A549 (cell line): Measurements from ENCODE around the gene CYGB. TPM values are rescaled to one million over a fixed set of nuclear protein-coding genes. Genes with fewer than 3 reads are reported as not detected.

ENCODE experiments used
- ATAC-seq, 2 experiments: fragments of 200-7000 bp in 1 of 2; fragments of >200 bp in 1 of 2; cut with Nextera tagmentation in 1 of 2; cut with Tn5 transposase in 1 of 2; 3 replicates each; pipeline versions ENCODE4 v1.8.0 to v1.9.1; 2018 to 2020; ENCODE audit warnings: mild to moderate bottlenecking in 1 of 2, moderate library complexity in 1 of 2
- CTCF ChIA-PET: fragments of 300-600 bp; sonication (Branson Sonifier 250); formaldehyde crosslinking; extraction: SDS; loops from one replicate; lab custom pipeline; 2021; ENCODE audit warnings: antibody characterized with exemption, inconsistent platforms; lab: Yijun Ruan, JAX
- POLR2A ChIA-PET: fragments of 350-600 bp; formaldehyde crosslinking; extraction: SDS; loops from one replicate; lab custom pipeline; 2021; ENCODE audit warnings: antibody characterized with exemption, inconsistent platforms; lab: Yijun Ruan, JAX
- DNase-seq, 2 experiments: peaks; one replicate each; pipeline versions ENCODE4 v3.0.0 to v3.0.0-alpha.2; 2011 to 2016; ENCODE audit warnings: low read depth in 1 of 2, low spot score in 1 of 2
- FAIRE-seq: peaks from 2 replicates; lab custom pipeline; 2011; peaks lifted over from hg19 to GRCh38; lab: Jason Lieb, UNC
- H3K27ac ChIP-seq, 2 experiments: fragments of >200 bp; sonication (Bioruptor Twin); formaldehyde crosslinking; 3 replicates each; pipeline ENCODE4 v1.5.1; 2016 to 2017
- H3K4me1 ChIP-seq: fragments of >200 bp; sonication (Bioruptor Twin); formaldehyde crosslinking; 3 replicates; pipeline ENCODE4 v1.6.1; 2016
- H3K4me2 ChIP-seq: fragments of >200 bp; sonication (Bioruptor Twin); formaldehyde crosslinking; 3 replicates; pipeline ENCODE4 v1.6.1; 2016
- H3K4me3 ChIP-seq: fragments of >200 bp; sonication (Bioruptor Twin); formaldehyde crosslinking; 3 replicates; pipeline ENCODE4 v1.5.1; 2016
- H3K9me3 ChIP-seq: fragments of >200 bp; sonication (Bioruptor Twin); formaldehyde crosslinking; 3 replicates; pipeline ENCODE4 v1.6.1; 2016
- CHD2 ChIP-seq: fragments of 150-350 bp; IDR thresholded peaks from 2 replicates; pipeline ENCODE4 v1.6.1; 2014; ENCODE audit warnings: low read length; ENCODE audit not compliant: partially characterized antibody
- CHD4 ChIP-seq: fragments of 200-600 bp; sonication (generic); IDR thresholded peaks from 2 replicates; pipeline ENCODE4 v1.6.1; 2016; ENCODE audit warnings: antibody characterized with exemption, mild to moderate bottlenecking, borderline replicate concordance
- EHMT2 ChIP-seq: fragments of 200-600 bp; sonication (generic); IDR thresholded peaks from 2 replicates; pipeline ENCODE4 v1.6.1; 2016; ENCODE audit warnings: antibody characterized with exemption, low read depth, mild to moderate bottlenecking, moderate library complexity
- FOXS1 ChIP-seq: fragments of 250-450 bp; sonication (Bioruptor Pico); IDR thresholded peaks from 2 replicates; pipeline ENCODE4 v1.5.0; 2020; ENCODE audit warnings: mild to moderate bottlenecking, moderate library complexity
- JUN ChIP-seq, 2 experiments: fragments of >200 bp; sonication (Bioruptor Twin); formaldehyde crosslinking; IDR thresholded peaks; 2 replicates in 1 of 2; 3 replicates in 1 of 2; pipeline ENCODE4 v1.6.1; 2016 to 2017
- KDM1A ChIP-seq: fragments of 200-600 bp; sonication (generic); IDR thresholded peaks from 2 replicates; pipeline ENCODE4 v1.6.1; 2016; ENCODE audit warnings: low read depth, mild to moderate bottlenecking
- MYC ChIP-seq: IDR thresholded peaks from 2 replicates; pipeline ENCODE4 v1.6.1; 2012; ENCODE audit warnings: mild to moderate bottlenecking, inconsistent platforms, low read length, improper control_type of control experiment, borderline replicate concordance
- NPAS2 ChIP-seq: fragments of 250-450 bp; sonication (Bioruptor Pico); IDR thresholded peaks from 2 replicates; pipeline ENCODE4 v1.8.0; 2022; ENCODE audit warnings: mild to moderate bottlenecking, moderate library complexity, borderline replicate concordance
- POLR2AphosphoS2 ChIP-seq: conservative IDR thresholded peaks from 2 replicates; pipeline ENCODE4 v1.6.1; 2012; ENCODE audit warnings: low read length, improper control_type of control experiment, inconsistent platforms
- RARB ChIP-seq: fragments of 250-450 bp; sonication (Bioruptor Pico); IDR thresholded peaks from 2 replicates; pipeline ENCODE4 v1.8.0; 2021; ENCODE audit warnings: mild to moderate bottlenecking, moderate library complexity
- RFX5 ChIP-seq: fragments of 450-650 bp; IDR thresholded peaks from 2 replicates; pipeline ENCODE4 v1.7.1; 2014; ENCODE audit warnings: antibody characterized with exemption, mild to moderate bottlenecking, moderate library complexity
- SMC3 ChIP-seq: fragments of >200 bp; sonication (Bioruptor Twin); formaldehyde crosslinking; IDR thresholded peaks from 3 replicates; pipeline ENCODE4 v1.6.1; 2018; ENCODE audit warnings: inconsistent platforms
- SREBF2 ChIP-seq: fragments of 450-650 bp; IDR thresholded peaks from 2 replicates; pipeline ENCODE4 v1.6.1; 2014; ENCODE audit warnings: mild to moderate bottlenecking, moderate library complexity
- ZNF302 ChIP-seq: fragments of 250-450 bp; sonication (Bioruptor Pico); IDR thresholded peaks from 2 replicates; pipeline ENCODE4 v1.9.0; 2021; ENCODE audit warnings: inconsistent platforms, mild to moderate bottlenecking, moderate library complexity
- WGBS: methylation state at CpG from one replicate; pipeline ENCODE4 v1.1.6; 2017; ENCODE audit errors: missing lambda C conversion rate; 5-methylcytosine and 5-hydroxymethylcytosine counted together
- polyA minus RNA-seq: library from RNA; depleted of rRNA, polyadenylated mRNA; stranded (reverse); fragments of >200 nt; gene quantifications from 2 replicates; pipeline ENCODE4 v1.2.3, GENCODE V29; 2011; rRNA and poly(A)+ RNA removed
- polyA plus RNA-seq, 4 experiments: library from polyadenylated mRNA; depleted of rRNA in 3 of 4; stranded (reverse); fragments of >200 nt; fragmentation: RNase III in 1 of 4; extraction: RNeasy Plus Mini Kit Qiagen cat#74134 plus additional on column Dnase treatment in 1 of 4; gene quantifications; 2 replicates in 3 of 4; 3 replicates in 1 of 4; pipeline ENCODE4 v1.2.3, GENCODE V29; 2011 to 2017
- TF ChIP-seq, protein P1 (sequence below): fragments of 450-650 bp; IDR thresholded peaks from 2 replicates; pipeline ENCODE4 v1.6.1; 2014; ENCODE audit warnings: antibody characterized with exemption
- TF ChIP-seq, protein P2 (sequence below): fragments of >200 bp; sonication (Bioruptor Twin); formaldehyde crosslinking; IDR thresholded peaks from 3 replicates; pipeline ENCODE4 v1.6.1; 2016

Gene CYGB
- 1.1 and 1.2 TPM in 2 replicates for polyA plus RNA-seq (2011; rRNA removed)
- 0.56 and 1.0 TPM in 2 replicates for polyA plus RNA-seq (2012; cell fraction: cytosol; rRNA removed)
- 0.54 and 0.76 TPM in 2 replicates for polyA plus RNA-seq (2012; cell fraction: nucleus; rRNA removed)
- 1.1 to 2.0 TPM (median 1.3 TPM) in 3 replicates for polyA plus RNA-seq (2017; fragmentation: RNase III; extraction: RNeasy Plus Mini Kit Qiagen cat#74134 plus additional on column Dnase treatment)
- polyA minus RNA-seq: 1.4 and 2.2 TPM in 2 replicates

DNA sequence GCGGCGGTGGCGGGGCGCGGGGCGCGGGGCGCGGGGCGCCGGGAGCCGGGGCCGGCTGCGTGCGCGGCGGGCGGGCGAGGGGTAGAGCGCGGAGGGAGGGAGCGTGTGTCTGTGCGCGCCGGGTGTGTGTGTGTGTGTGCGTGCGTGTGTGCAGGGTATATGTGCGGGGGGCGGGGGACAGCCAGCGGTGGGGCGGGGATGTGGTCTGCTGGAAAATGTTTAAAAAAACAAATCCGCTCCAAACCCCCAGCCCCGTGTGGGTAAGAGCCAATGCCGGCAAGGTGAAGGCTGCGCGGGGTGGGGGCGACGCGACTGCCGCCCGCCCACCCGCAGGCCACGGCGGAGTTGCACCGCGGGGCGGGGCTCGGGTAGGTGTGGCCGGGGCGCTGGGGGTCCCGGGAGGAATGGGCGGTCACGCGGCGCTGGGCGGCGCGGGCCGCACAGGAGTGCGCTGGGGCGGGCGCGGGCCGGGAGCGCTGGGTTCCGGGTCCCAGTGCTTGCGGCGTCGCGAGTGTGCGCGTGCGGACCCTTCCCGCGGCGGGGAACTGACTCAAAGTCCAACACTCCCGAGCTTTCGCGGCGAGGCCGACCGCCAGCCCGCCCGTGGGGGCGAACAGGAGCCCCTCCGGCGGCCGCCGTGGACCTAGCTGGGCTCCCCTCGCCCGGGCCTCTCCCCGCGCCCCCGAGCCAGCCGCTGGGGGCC is at the start of gene CYGB:
TSS of gene CYGB (minus strand) at position 132 of the 703 bp plus-strand sequence. CDS start 167 bp downstream, outside the sequence.
- Histone ChIP-seq H3K4me2 (peak within 1 kb of the TSS; percentile 92), H3K27ac (peak within 1 kb of the TSS; percentile 44 to 68; a peak in 4 of 6 replicates), H3K9me3 (no peaks in the 10 kb centered on the region), H3K4me1 (peaks cover 13% of the 10 kb centered on the region), H3K4me3 (peak within 1 kb of the TSS; percentile 44)
- POLR2A ChIA-PET: interaction anchor here (2.2 kb wide), 1 partner anchor 20 kb away, joined by 8 read pairs; no protein-coding TSS in a partner anchor
- no peak for DNase-seq
- no peak for TF ChIP-seq NPAS2 (CRISPR knock-in tag)
- TF ChIP-seq CHD2: no peak
- TF ChIP-seq ZNF302 (CRISPR knock-in tag): no peak
- no peak for TF ChIP-seq RARB (CRISPR knock-in tag)
- TF ChIP-seq, protein P1, sequence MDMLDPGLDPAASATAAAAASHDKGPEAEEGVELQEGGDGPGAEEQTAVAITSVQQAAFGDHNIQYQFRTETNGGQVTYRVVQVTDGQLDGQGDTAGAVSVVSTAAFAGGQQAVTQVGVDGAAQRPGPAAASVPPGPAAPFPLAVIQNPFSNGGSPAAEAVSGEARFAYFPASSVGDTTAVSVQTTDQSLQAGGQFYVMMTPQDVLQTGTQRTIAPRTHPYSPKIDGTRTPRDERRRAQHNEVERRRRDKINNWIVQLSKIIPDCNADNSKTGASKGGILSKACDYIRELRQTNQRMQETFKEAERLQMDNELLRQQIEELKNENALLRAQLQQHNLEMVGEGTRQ: no peak
- no peak for TF ChIP-seq SMC3
- TF ChIP-seq KDM1A: no peak
- no peak for TF ChIP-seq MYC
- TF ChIP-seq CHD4: no peak
- TF ChIP-seq, protein P2, sequence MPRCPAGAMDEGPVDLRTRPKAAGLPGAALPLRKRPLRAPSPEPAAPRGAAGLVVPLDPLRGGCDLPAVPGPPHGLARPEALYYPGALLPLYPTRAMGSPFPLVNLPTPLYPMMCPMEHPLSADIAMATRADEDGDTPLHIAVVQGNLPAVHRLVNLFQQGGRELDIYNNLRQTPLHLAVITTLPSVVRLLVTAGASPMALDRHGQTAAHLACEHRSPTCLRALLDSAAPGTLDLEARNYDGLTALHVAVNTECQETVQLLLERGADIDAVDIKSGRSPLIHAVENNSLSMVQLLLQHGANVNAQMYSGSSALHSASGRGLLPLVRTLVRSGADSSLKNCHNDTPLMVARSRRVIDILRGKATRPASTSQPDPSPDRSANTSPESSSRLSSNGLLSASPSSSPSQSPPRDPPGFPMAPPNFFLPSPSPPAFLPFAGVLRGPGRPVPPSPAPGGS: no peak
- FAIRE-seq: no peak
- ATAC-seq: no peak
- CTCF ChIA-PET: interaction anchor here (0.5 to 17.7 kb wide), 8 partner anchors 8 to 130 kb away, joined by 3 to 362 read pairs (median 3); no protein-coding TSS in a partner anchor
- WGBS: 46% methylated on average over 35 of the region's 95 CpGs

DNA sequence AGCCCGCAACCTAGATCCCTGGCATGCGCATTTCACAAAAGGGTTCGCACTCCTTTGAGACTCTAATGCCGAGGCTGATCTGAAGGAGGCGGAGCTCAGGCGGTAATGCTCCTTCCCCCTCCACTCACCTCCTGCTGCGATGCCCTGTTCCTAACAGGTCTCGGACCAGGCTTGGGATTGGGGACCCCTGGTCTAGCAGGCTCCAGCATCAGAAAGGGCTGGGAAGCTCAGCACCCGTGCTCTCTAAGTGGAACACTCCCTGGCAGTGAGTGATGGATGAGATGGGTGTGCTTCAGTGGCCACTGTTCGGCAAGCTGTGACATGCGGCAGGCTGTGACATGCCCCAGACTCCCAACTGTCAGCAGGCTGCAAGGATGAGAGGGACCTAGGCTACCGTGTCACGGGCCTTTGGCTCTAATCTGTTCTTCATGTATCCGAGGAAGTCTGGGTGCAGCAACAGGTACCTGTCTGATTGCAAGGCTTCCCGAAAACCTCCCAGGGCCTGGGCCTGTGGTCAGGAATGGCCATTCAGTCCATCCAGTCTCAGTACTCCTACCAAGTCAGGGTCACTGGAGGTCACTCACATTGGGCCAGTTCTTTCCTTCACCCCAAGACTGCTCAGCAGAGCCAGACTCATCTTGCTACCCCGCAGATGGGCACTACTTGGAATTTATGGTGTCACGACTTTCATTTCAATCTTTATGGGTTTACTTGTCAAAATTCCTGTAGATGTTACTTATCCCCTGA is 49.4 kb upstream of the CYGB start:
- FAIRE-seq (no peak), DNase-seq (no peak), ATAC-seq (no peak)
- ChIA-PET CTCF (interaction anchor here (1.0 to 7.0 kb wide), 22 partner anchors 7 to 132 kb away, joined by 3 to 50 read pairs (median 7); no protein-coding TSS in a partner anchor), POLR2A (interaction anchor here (0.6 to 2.0 kb wide), 2 partner anchors 85 to 196 kb away, joined by 3 to 6 read pairs; no protein-coding TSS in a partner anchor)
- no peak overlapping the region for H3K4me2 ChIP-seq
- TF ChIP-seq SREBF2: no peak
- TF ChIP-seq EHMT2: no peak
- TF ChIP-seq RFX5: no peak
- no peak for TF ChIP-seq JUN (IDR thresholded peaks at IDR 0.05)
- no peak for TF ChIP-seq POLR2AphosphoS2
- TF ChIP-seq ZNF302 (CRISPR knock-in tag): no peak
- TF ChIP-seq FOXS1 (CRISPR knock-in tag): no peak
- no peak overlapping the region for H3K4me3 ChIP-seq
- no peaks in the 10 kb centered on the region for H3K9me3 ChIP-seq
- 0 out of 3 replicates have a peak, but pooled peaks cover 3% of the 10 kb centered on the region for H3K4me1 ChIP-seq
- H3K27ac ChIP-seq: no peak overlapping the region
- 87% methylated on average over 15 of the region's 17 CpGs for WGBS
